HG02870 (cell line): ENCODE data around the gene TACC3.

Source experiments
- ATAC-seq: cut with Tn5 transposase; IDR thresholded peaks from one replicate; pipeline ENCODE4 v1.9.1; 2021; ENCODE audit warnings: mild to moderate bottlenecking, moderate library complexity; ENCODE audit not compliant: unreplicated experiment

TACC3 gene

DNA sequence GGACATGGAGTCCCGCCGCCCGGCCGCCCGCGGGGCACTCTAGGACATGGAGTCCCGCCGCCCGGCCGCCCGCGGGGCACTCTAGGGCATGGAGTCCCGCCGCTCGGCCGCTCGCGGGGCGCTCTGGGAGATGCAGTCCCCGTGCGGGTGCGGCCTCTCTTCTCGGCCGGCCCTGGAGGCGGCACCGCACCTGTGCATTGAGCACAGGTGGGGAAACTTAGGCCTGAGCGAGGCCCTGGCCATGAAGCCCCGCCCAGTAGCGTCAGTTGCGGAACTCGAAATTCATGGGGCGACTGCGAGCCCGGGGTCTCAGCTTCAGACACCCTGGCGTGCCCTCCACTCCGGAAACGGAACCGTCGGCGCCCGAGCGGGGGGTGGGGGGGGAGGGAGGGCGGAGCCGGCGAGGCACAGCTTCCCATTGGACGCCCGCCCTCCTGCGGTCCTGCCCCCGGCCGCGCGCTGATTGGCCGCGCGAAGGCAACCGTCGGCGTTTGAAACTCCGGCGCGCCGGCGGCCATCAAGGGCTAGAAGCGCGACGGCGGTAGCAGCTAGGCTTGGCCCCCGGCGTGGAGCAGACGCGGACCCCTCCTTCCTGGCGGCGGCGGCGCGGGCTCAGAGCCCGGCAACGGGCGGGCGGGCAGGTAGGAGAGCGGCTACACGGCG lies at the start of gene TACC3, which contains the start of gene TMEM129:
Gene TACC3, plus strand, starts transcription at position 519 of the 663 bp plus-strand sequence. CDS start 1,901 bp downstream, outside the sequence.
Gene TMEM129, minus strand, starts transcription at position 321 of the 663 bp plus-strand sequence. CDS start 486 bp downstream, outside the sequence.
- ATAC-seq, result peak; percentile 75

- no peak for ATAC-seq
These were observed 47.6 kb upstream of the TACC3 start for GRCh38 chr4:1673671-1674070.

GRCh38 chr4:1674682-1675081 lies 46.6 kb upstream of the TACC3 start:
- no peak for ATAC-seq

GRCh38 chr4:1675136-1675801 lies 46.1 kb upstream of the TACC3 start:
- no peak for ATAC-seq

GRCh38 chr4:1675802-1676137 lies 45.6 kb upstream of the TACC3 start:
- no peak for ATAC-seq

DNA sequence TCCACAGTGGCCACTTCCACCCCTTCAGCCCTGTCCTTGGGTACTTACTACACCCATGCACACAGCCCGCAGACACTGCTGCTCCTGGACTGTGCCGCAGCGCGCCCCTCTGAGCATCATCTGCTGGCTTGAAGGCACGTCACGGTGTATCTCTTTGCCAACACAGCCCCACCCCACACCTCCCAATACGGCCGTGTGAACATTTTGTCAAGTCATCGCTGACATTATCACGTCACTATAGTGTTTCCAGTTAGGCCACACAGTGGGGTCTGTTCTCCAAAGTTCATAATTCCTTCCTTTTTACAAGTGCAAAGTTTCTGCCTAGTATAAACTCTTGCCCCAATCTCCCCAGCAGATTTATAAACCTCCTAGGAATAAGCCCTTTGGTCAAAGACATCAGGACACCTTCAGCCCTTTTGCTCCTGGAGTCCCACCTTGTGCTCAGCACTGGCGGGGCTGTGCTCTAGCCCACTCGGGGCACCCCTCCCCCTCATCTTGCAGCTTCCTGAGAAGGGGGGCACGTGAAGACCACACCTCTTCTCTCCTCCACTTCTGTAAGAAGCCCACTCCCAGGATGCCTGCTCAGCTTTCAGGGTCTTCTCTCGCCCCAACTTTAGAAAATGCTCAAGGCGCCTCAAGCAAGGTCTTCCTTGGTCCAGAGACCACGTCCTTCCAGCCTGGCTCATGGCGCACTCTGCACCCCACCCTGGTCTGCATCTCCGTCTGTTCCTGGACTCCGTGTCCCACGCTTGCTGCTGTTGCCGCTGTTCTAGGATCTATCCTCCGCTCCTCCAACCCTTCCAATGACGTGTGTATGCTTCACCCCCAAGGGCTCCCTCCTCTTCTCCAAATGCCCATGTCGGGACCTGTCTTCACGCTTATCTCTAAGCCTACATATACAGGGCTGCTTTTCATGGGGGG lies 44.5 kb upstream of the TACC3 start:
- ATAC-seq, result no peak

GRCh38 chr4:1678244-1678643 lies 43.1 kb upstream of the TACC3 start:
- no peak for ATAC-seq

- no peak for ATAC-seq
These were observed 38.5 kb upstream of the TACC3 start for GRCh38 chr4:1682860-1683259.

GRCh38 chr4:1683261-1683735 lies 38.0 kb upstream of the TACC3 start:
- ATAC-seq, result no peak

- ATAC-seq, result peak; percentile 90
These were observed 37.4 kb upstream of the TACC3 start, which contains the start of gene FAM53A for GRCh38 chr4:1683736-1684505. FAM53A (minus strand) TSS chr4:1684313; CDS start chr4:1668741, 15,572 bp downstream.

DNA sequence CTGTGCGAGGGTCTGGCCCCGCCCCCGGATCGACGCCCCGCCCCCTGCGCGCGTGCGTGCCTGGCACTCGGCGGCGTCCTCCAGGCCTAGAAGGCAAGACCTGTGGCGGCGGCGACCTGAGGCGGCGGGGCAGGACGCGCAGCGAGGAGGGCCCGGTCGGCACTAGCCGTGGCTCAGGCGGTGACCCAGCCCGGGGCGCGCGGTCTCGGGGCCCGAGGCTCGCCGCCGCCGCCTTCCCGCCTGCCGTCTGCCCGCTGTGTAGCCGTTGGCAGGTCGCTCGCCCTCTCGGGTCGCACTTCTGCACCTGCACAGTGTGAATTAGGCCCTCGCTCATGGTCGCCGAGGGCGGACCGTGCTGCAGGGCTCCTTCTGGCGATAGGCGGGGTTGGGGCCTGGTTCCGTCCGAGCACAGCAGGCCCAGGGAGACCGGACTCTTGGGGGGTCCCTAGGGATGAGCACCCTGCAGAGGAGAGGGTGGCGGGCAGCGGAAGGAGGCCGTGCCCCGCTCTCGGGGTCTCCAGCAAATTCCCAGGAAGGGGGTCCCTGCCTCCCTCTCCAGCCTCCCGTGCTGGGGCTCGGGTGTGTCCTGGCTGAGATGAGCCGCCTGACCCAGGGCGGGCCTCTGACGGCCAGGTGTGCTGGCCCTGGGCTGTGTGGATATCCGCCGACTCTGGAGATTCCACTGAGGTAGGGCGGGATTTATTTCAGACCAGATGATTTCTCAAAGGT lies 36.7 kb upstream of the TACC3 start:
- no peak for ATAC-seq

DNA sequence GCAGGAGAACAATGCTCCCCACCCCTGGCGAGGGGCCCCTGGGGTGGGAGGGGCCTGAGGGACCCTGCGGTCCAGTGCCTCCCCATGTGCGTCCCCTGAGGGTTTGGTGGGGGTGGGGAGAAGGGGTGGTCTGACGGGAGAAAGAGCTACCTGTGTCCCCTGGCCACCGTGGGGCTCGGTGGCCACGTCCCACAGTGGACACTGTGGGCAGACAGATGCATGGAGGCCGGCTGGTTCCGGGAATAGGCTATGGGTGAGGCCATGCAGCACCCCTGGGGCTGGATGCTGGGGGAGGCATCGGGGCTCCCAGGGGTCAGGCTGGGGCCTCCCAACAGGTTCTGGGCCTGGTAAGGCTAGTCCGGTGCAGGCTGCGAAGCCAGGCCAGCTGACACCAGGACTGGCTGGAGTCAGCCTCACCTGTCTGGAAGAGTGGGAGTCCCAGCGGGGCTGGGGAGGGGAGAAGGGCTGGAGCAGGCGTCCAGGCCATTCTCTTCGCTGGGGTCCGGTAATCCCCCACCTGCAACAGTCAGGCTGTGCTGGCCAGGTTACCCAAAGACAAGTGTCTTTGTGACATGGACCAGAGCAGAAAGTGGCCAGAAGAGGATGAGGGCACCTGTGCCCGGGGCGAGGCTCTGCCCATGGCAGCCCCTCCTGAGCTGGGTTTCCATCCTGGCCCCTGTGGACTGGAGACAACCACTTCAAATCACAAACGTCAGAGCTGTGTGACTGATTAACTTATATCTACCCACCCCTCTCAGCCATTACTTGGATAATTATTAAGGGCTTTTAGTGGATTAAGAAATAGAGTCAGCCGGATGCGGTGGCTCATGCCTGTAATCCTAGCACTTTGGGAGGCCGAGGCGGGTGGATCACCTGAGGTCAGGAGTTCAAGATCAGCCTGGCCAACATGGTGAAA lies 35.8 kb upstream of the TACC3 start:
- no peak for ATAC-seq

DNA sequence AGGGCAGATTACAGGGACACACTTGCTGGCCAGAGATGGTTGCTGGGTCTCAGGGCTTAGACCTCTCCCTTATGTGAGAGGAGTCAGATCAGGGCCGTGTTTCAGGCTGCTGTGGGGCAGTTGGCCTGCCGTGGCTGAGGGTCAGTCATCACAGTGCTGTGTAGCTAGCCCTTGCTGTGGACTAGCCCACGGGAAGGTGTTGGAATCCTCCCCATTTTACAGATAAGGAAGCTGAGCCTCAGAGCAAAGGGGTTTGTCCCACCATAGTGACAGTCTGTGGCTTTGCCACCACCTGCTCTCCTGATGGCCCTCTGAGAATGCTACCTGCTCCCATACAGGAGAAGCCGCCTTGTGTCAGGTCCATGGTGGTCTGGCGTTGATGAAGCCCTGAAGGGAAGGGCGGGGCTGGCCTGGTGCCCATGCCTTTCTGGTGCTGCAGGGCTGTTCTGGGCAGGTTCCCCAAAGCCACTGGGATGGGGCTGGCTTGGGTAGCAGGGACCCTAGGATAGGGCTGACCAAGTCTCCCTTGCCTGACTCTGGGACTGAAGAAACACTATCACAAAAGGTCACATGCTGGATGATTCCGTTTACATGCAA lies 34.8 kb upstream of the TACC3 start:
- ATAC-seq, result no peak

- ATAC-seq, result no peak
These were observed 30.6 kb upstream of the TACC3 start for GRCh38 chr4:1690698-1691097.

- no peak for ATAC-seq
These were observed 29.5 kb upstream of the TACC3 start for GRCh38 chr4:1691737-1692373.

DNA sequence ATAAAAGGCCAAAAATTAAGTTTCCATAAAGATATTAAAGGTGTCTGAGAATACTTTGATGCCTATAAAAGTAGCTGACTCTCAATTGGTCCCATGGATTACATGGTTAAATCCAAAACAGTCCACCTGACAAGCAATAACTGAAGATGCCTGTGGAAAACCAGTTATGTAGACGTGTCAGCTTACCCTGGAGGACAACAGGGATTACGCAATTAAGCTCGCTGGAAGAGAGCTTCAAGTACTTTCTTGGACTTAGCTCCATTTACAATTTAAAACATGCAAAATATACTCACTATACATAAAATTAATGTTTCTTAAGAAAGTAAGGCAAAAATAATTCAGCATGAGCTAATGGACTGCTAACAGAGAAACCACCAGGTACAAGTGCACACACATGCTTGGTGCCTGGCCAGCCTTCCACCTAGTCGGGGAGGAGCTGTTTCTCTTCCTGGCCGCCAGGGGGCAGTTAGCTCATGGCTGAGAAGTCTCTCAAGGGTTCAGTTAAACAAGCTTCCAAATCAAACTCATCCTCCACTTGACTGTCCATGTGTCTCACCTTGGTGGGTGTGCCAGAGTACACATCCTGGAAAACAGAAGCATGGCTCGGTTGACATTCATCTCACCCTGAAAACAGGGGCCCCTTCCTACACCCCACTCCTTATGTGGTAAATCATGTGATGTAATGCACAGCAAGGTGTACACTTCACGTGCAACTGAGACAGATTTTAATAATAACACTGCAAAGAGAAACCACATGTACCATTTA lies 28.0 kb upstream of the TACC3 start:
- ATAC-seq, result peak; percentile 47

DNA sequence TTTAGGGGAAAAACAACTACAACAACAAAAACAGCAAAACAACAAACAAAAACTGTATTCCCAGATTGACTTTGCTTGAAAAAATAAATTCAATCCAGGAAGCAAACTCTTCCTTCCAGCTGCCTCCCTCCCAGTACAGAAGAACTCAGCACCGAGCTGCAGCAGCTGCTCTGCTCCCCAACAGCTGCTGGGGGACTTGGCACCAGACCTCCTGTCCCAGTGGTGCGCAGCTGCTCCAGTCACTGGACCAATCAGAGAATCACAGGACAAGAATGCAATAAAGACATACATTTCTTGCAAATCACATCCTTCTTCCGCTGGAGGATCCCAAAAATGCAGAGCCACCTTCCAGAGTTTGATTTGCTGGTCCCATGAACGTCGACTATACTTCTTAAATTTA lies 25.4 kb upstream of the TACC3 start:
- no peak for ATAC-seq
